Liver (tissue), 3 donors: Measurements from ENCODE around the gene ZMAT5.

Experiments used
- CTCF ChIP-seq: fragments of 150-350 bp; IDR thresholded peaks from 2 replicates; pipeline ENCODE4 v1.5.1; 2017; ENCODE audit warnings: improper control_type of control experiment, low read depth, low read length; ENCODE audit not compliant: missing input control
- EGR1 ChIP-seq, 2 donors: IDR thresholded peaks; 2 replicates each; pipeline ENCODE4 v1.6.1; 2016 to 2018; ENCODE audit warnings: antibody characterized with exemption in 2 of 2, low read depth in 2 of 2
- GABPA ChIP-seq, 2 donors: IDR thresholded peaks in 1 of 2; conservative IDR thresholded peaks in 1 of 2; 2 replicates each; pipeline ENCODE4 v1.6.1; 2016; ENCODE audit warnings: antibody characterized with exemption in 2 of 2, mild to moderate bottlenecking in 1 of 2, moderate library complexity in 1 of 2
- JUND ChIP-seq, 2 donors: IDR thresholded peaks; 2 replicates each; pipeline ENCODE4 v1.6.1; 2016; ENCODE audit warnings: antibody characterized with exemption in 2 of 2
- RAD21 ChIP-seq, 2 donors: IDR thresholded peaks; 2 replicates each; pipeline ENCODE4 v1.6.1; 2016; ENCODE audit warnings: antibody characterized with exemption in 2 of 2, mild to moderate bottlenecking in 2 of 2
- REST ChIP-seq: IDR thresholded peaks from 2 replicates; pipeline ENCODE4 v1.6.1; 2016; ENCODE audit warnings: antibody characterized with exemption, mild to moderate bottlenecking
- SP1 ChIP-seq: IDR thresholded peaks from 2 replicates; pipeline ENCODE4 v1.6.1; 2018; ENCODE audit warnings: antibody characterized with exemption, mild to moderate bottlenecking
- TAF1 ChIP-seq: conservative IDR thresholded peaks from 2 replicates; pipeline ENCODE4 v1.6.1; 2016; ENCODE audit warnings: antibody characterized with exemption, mild to moderate bottlenecking
- YY1 ChIP-seq: IDR thresholded peaks from 2 replicates; pipeline ENCODE4 v1.6.1; 2016; ENCODE audit warnings: antibody characterized with exemption, mild to moderate bottlenecking
- ZBTB33 ChIP-seq: IDR thresholded peaks from 2 replicates; pipeline ENCODE4 v1.6.1; 2016; ENCODE audit warnings: antibody characterized with exemption
- donor health status: healthy.
- donor health status: healthy.

- TF ChIP-seq CTCF (no peak), EGR1 (IDR thresholded peaks at IDR 0.05; ENCODE audit: low read depth in 2 of 2) (no peak), JUND (IDR thresholded peaks at IDR 0.05) (no peak), TAF1 (no peak), ZBTB33 (no peak), SP1 (no peak), GABPA (IDR thresholded peaks at IDR 0.05 in 1 of 2, conservative IDR thresholded peaks at IDR 0.05 in 1 of 2) (no peak), YY1 (no peak), RAD21 (IDR thresholded peaks at IDR 0.05) (no peak), REST (no peak)
Measured at GRCh38 chr22:29814003-29814402, 47.2 kb upstream of the ZMAT5 start.
